ENCODE results near the gene CCS.

Gene CCS

GRCh38 chr11:66607126-66607834, 14.3 kb downstream of the CCS start:
- no peak for DNase-seq (ENCODE audit: extremely low spot score)
- ChIA-PET CTCF (interaction anchor here (0.7 to 2.3 kb wide), 4 partner anchors 9 to 71 kb away, joined by 3 to 6 read pairs (median 4); partner anchors contain the start of genes CCDC87, CCS and RBM14), POLR2A (interaction anchor here (0.6 to 0.7 kb wide), 2 partner anchors 8 to 32 kb away, joined by 3 to 5 read pairs; no protein-coding TSS in a partner anchor)
- TF ChIP-seq CTCF (IDR thresholded peaks at IDR 0.05; ENCODE audit: control extremely low read depth, extremely low read depth, low read depth, missing control alignments) = no peak

GRCh38 chr11:66609721-66610617, 17.0 kb downstream of the CCS start:
- DNase-seq (ENCODE audit: extremely low spot score) = no peak
- POLR2A ChIA-PET = no interaction called here
- CTCF ChIA-PET = interaction anchor here (1.4 to 1.9 kb wide), 2 partner anchors 19 to 68 kb away, joined by 3 to 7 read pairs; no protein-coding TSS in a partner anchor
- no peak for TF ChIP-seq CTCF (IDR thresholded peaks at IDR 0.05; ENCODE audit: control extremely low read depth, extremely low read depth, low read depth, missing control alignments)

- CTCF ChIA-PET = interaction anchor here (1.7 kb wide), 1 partner anchor 11 kb away, joined by 4 read pairs; no protein-coding TSS in a partner anchor
- POLR2A ChIA-PET = no interaction called here
- no peak for DNase-seq (ENCODE audit: extremely low spot score)
- TF ChIP-seq CTCF (IDR thresholded peaks at IDR 0.05; ENCODE audit: control extremely low read depth, extremely low read depth, low read depth, missing control alignments) = no peak
Observed at GRCh38 chr11:66612458-66612857, 19.5 kb downstream of the CCS start.

GRCh38 chr11:66614073-66614472, 21.1 kb downstream of the CCS start:
- POLR2A ChIA-PET = interaction anchor here (1.5 kb wide), 1 partner anchor 24 kb away, joined by 3 read pairs; the partner anchor contains the start of gene RBM4

GRCh38 chr11:66616379-66617154, 23.6 kb downstream of the CCS start, which contains the start of gene RBM14:
Gene RBM14 (plus strand): TSS chr11:66616630. CDS start chr11:66616721, 91 bp downstream.
- CTCF ChIA-PET = interaction anchor here (1.0 to 1.7 kb wide), 5 partner anchors 10 to 24 kb away, joined by 3 to 9 read pairs (median 4); partner anchors contain the start of genes CCDC87, CCS and RBM4
- POLR2A ChIA-PET = interaction anchor here (0.6 to 1.9 kb wide), 9 partner anchors 8 to 62 kb away, joined by 3 to 24 read pairs (median 4); partner anchors contain the start of genes CCDC87, CCS, RBM4 and RBM4B
- DNase-seq (ENCODE audit: extremely low spot score) = peak; percentile 99
- no peak for TF ChIP-seq CTCF (IDR thresholded peaks at IDR 0.05; ENCODE audit: control extremely low read depth, extremely low read depth, low read depth, missing control alignments)

More at GRCh38 chr11:66614073-66614472, 21.1 kb downstream of the CCS start:
- no peak for TF ChIP-seq CTCF (IDR thresholded peaks at IDR 0.05; ENCODE audit: control extremely low read depth, extremely low read depth, low read depth, missing control alignments)
- CTCF ChIA-PET = interaction anchor here (0.9 to 1.2 kb wide), 3 partner anchors 8 to 10 kb away, joined by 3 read pairs; no protein-coding TSS in a partner anchor
- DNase-seq (ENCODE audit: extremely low spot score) = no peak
